Colonic mucosa (tissue), 4 donors: ENCODE data around the gene EIF4ENIF1. TPM values are rescaled to one million over a fixed set of nuclear protein-coding genes. Genes with fewer than 3 reads are reported as not detected.
A peak's percentile ranks its signal among the peaks of the same experiment; 100 is the strongest.

ENCODE experiments used
- DNase-seq: peaks from one replicate; pipeline ENCODE4 v3.0.0-alpha.2; 2020
- H3K27ac ChIP-seq: fragments of 200-600 bp; one replicate; pipeline ENCODE4 v1.8.0; 2021
- H3K27me3 ChIP-seq: fragments of 200-600 bp; one replicate; pipeline ENCODE4 v1.8.0; 2021
- H3K36me3 ChIP-seq: fragments of 200-600 bp; one replicate; pipeline ENCODE4 v1.8.0; 2021
- H3K4me1 ChIP-seq: fragments of 200-600 bp; one replicate; pipeline ENCODE4 v1.8.0; 2021; ENCODE audit warnings: mild to moderate bottlenecking
- H3K4me3 ChIP-seq: fragments of 200-600 bp; one replicate; pipeline ENCODE4 v1.8.0; 2021
- H3K9ac ChIP-seq, 2 donors: one replicate each; pipeline ENCODE4 v1.7.0; 2013; ENCODE audit warnings: control low read depth in 2 of 2, low read depth in 2 of 2, low read length in 2 of 2
- H3K9me3 ChIP-seq: fragments of 200-600 bp; one replicate; pipeline ENCODE4 v1.8.0; 2021
- CTCF ChIP-seq: fragments of 200-600 bp; IDR thresholded peaks from one replicate; pipeline ENCODE4 v1.8.0; 2022; ENCODE audit warnings: antibody characterized with exemption, mild to moderate bottlenecking
- intact Hi-C: fragments of 100-400 bp; cut with DNase I; formaldehyde crosslinking; loops from one replicate; pipeline ENCODE4 v1.14.1; 2022
- total RNA-seq, 2 donors: library from RNA; stranded (reverse); fragmentation: NEBNext Ultra II Directional in 1 of 2; extraction: Animal tissue kit (Norgen Biotek cat#: 25700) in 1 of 2; gene quantifications; one replicate each; pipeline ENCODE4 v1.2.1, GENCODE V29; 2021
- donor health status: healthy.
- donor health status: DM: no; HTN: no; CAD: no.
- donor health status: DM: no; HTN: no; CAD: no.

EIF4ENIF1 gene
- total RNA-seq, 2 donors from 2014 or later = 25.2 to 25.4 TPM

- H3K9ac ChIP-seq = no peak overlapping the region
- DNase-seq = no peak
- H3K4me3 ChIP-seq = no peak overlapping the region
- intact Hi-C loops = no loop called here
- TF ChIP-seq CTCF = no peak
- no peaks in the 10 kb centered on the region for H3K4me1 ChIP-seq
- H3K9me3 ChIP-seq = no peaks in the 10 kb centered on the region
- no peak overlapping the region for H3K27ac ChIP-seq
- H3K36me3 ChIP-seq = no peaks in the 10 kb centered on the region
- no peaks in the 10 kb centered on the region for H3K27me3 ChIP-seq
Observed at GRCh38 chr22:31504282-31504681, 14.6 kb upstream of the EIF4ENIF1 start.

DNA sequence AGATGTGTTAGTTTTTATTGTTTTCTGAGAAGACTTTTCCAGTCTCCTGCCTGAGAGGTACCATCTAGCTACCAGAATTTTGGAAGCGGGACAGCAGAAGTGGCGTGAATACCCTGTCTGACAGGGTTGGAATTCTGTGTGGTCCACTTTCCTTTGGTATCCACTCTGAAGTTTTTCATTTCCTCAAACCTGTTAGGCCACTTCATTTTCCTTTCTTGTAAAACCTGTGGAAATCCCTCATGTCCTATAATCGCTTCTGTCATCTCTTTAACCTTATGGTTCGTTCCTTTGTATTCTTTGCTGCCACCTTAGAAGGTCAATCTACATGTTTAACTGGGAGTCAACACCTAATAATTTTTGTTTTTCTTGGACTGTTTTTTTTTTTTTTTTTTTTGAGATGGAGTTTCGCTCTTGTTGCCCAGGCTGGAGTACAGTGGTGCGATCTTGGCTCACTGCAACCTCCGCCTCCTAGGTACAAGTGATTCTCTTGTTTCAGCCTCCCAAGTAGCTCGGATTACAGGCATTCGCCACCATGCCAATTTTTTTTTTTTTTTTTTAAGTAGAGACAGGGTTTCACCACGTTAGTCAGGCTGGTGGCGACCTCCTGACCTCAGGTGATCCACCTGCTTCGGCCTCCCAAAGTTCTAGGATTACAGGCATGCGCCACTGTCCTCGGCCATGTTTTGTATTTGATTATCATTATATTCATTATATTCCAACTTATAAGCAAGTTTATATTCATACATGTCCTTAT, 13.7 kb upstream of the EIF4ENIF1 start:
- Histone ChIP-seq H3K36me3 (no peaks in the 10 kb centered on the region), H3K4me1 (no peaks in the 10 kb centered on the region), H3K27me3 (no peaks in the 10 kb centered on the region), H3K9ac (no peak overlapping the region), H3K4me3 (no peak overlapping the region), H3K9me3 (no peaks in the 10 kb centered on the region), H3K27ac (no peak overlapping the region)
- intact Hi-C loops = no loop called here
- DNase-seq = no peak
- no peak for TF ChIP-seq CTCF

DNA sequence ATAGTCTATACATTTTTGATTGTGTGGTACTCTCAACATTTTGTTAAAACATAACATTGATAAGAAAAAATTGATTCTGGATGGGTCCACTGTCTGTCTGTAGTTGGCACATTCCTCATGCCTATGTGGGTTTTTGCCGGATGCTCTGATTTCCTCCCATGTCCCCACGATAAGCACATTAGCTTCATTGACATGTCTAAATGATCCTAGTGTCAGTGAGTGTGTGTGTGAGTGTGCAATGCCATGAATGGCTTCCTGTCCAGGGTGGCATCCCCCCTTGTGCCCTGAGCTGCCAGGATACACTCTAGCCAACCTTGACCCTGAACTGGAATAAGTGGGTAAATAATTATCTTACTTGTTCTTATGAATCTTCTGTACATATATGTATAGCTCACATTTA, 12.1 kb upstream of the EIF4ENIF1 start:
- no peak for DNase-seq
- H3K27me3 ChIP-seq = no peaks in the 10 kb centered on the region
- intact Hi-C loops = no loop called here
- TF ChIP-seq CTCF = no peak
- H3K4me3 ChIP-seq = no peak overlapping the region
- H3K4me1 ChIP-seq = no peaks in the 10 kb centered on the region
- no peaks in the 10 kb centered on the region for H3K36me3 ChIP-seq
- no peak overlapping the region for H3K9ac ChIP-seq
- no peak overlapping the region for H3K27ac ChIP-seq
- H3K9me3 ChIP-seq = no peaks in the 10 kb centered on the region

DNA sequence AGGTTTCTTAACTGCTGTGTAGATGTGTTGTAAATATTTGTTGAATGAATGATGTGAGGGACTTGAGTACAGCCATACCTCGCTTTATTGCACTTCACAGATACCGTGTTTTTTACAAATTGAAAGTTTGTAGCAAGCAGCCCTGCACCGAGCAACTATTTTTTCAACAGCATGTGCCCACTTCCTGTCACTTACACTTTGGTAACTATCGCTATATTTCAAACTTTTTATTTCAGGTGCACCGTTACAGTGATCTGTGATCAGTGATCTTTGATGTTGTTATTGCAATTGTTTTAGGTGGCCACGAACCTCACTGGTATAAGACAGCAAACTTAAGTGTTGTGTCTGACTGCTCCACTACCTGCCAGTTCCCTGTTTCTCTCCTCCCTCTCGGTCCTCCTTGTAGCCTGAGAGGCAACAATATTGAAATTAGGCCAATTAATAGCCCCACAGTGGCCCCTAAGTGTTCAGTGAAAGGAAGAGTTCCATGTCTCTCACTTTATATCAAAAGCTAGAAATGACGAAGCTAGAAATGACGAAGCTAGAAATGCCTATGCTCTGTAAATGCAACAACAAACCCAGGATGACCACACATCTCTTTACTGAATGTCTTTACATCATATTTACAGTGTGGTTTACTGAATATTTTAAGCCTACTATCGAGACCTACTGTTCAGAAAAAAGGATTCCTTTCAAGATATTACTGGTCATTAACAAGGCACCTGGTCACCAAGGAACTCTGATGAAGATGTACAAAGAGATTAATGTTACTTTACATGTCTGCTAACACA, 7.7 kb upstream of the EIF4ENIF1 start:
- no peak for DNase-seq
- no peak for TF ChIP-seq CTCF
- no peaks in the 10 kb centered on the region for H3K4me1 ChIP-seq
- H3K27ac ChIP-seq = peak overlapping the region; percentile 89
- H3K4me3 ChIP-seq = peak overlapping the region; percentile 89
- peak overlapping the region; percentile 76 to 93 for H3K9ac ChIP-seq
- no peaks in the 10 kb centered on the region for H3K36me3 ChIP-seq
- H3K9me3 ChIP-seq = no peaks in the 10 kb centered on the region
- no peaks in the 10 kb centered on the region for H3K27me3 ChIP-seq
- intact Hi-C loops = no loop called here

DNA sequence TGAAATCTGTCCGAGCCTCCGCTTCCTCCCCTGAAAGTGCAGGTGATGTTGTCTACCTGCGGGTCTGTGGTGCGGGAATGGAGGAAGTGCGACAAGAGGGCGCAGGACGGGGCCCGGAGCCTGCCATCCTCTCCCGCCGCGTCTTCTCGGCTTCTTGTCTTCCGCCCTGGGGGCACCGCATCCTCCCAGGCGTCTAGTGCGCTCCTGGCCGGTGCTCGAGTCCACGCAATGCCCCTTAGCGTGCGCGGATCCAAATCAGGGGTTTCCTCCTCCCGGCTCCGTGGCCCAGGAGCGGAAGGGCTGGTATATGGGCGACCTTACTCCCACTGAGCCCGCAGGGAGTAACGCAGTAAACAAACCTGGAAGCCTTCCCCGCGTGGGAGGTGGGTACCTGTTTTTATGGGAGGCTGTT, 7.1 kb upstream of the EIF4ENIF1 start:
- Histone ChIP-seq H3K9ac (peak overlapping the region; percentile 76 to 93), H3K36me3 (no peaks in the 10 kb centered on the region), H3K4me3 (peak overlapping the region; percentile 89), H3K4me1 (no peaks in the 10 kb centered on the region), H3K27me3 (no peaks in the 10 kb centered on the region), H3K9me3 (no peaks in the 10 kb centered on the region), H3K27ac (peak overlapping the region; percentile 89)
- TF ChIP-seq CTCF = no peak
- intact Hi-C loops = no loop called here
- peak; percentile 54 for DNase-seq
